Ovary (tissue), 9 donors: ENCODE measurements around the gene DYNC1I1. TPM values are rescaled to one million over a fixed set of nuclear protein-coding genes. Genes with fewer than 3 reads are reported as not detected.

Source experiments
- DNase-seq, 5 donors: peaks; one replicate each; pipeline ENCODE4 v3.0.0-alpha.2; 2019 to 2020
- H3K27ac ChIP-seq, 2 donors: fragments of 200-600 bp; one replicate each; pipeline versions ENCODE4 v1.5.1 to v1.8.0; 2019 to 2022
- H3K27me3 ChIP-seq: fragments of 200-600 bp; one replicate; pipeline ENCODE4 v1.8.0; 2022
- H3K36me3 ChIP-seq: fragments of 200-600 bp; sonication (generic); one replicate; pipeline ENCODE4 v1.5.1; 2019
- H3K4me1 ChIP-seq: one replicate; pipeline ENCODE4 v1.8.1; 2013; ENCODE audit warnings: mild to moderate bottlenecking, moderate library complexity; ENCODE audit not compliant: insufficient read depth
- H3K4me3 ChIP-seq: fragments of 200-600 bp; sonication (generic); one replicate; pipeline ENCODE4 v1.5.1; 2017
- H3K9me3 ChIP-seq, 2 donors: fragments of 200-600 bp in 1 of 2; sonication (generic) in 1 of 2; one replicate each; pipeline versions ENCODE4 v1.5.1 to v1.8.1; 2013 to 2019; ENCODE audit warnings: mild to moderate bottlenecking in 1 of 2, moderate library complexity in 1 of 2
- CTCF ChIP-seq, 3 donors: fragments of 450-650 bp in 2 of 3; fragments of 200-600 bp in 1 of 3; IDR thresholded peaks; one replicate each; pipeline versions ENCODE4 v1.5.1 to v1.8.0; 2016 to 2022; ENCODE audit warnings: antibody characterized with exemption in 3 of 3, mild to moderate bottlenecking in 1 of 3
- EP300 ChIP-seq: sonication (generic); formaldehyde crosslinking; IDR thresholded peaks from one replicate; pipeline ENCODE4 v1.6.1; 2017; ENCODE audit warnings: antibody characterized with exemption
- POLR2A ChIP-seq: fragments of 450-650 bp; IDR thresholded peaks from one replicate; pipeline ENCODE4 v1.6.1; 2017; ENCODE audit warnings: antibody characterized with exemption, mild to moderate bottlenecking, moderate library complexity
- WGBS, 3 donors: extraction: QIAGEN DNeasy Blood & Tissue Kit in 1 of 3; methylation state at CpG; one replicate each; pipeline versions ENCODE4 v1.1.5 to v1.1.7; 2013 to 2017; 5-methylcytosine and 5-hydroxymethylcytosine counted together
- intact Hi-C, 4 donors: fragments of 100-400 bp; cut with DNase I; formaldehyde crosslinking; loops; one replicate each; pipeline versions ENCODE4 v1.11.0 to v1.15.1; 2022 to 2023
- polyA plus RNA-seq, 2 donors: library from polyadenylated mRNA; stranded (reverse); fragments of 200-250 nt in 1 of 2; fragments of 350-450 nt in 1 of 2; fragmentation: Illumina TruSeq in 1 of 2; extraction: RNeasy Lipid Tissue Mini Kit (QIAGEN cat#74804) in 1 of 2; gene quantifications; one replicate each; pipeline ENCODE4 v1.2.3, GENCODE V29; 2013 to 2014
- total RNA-seq, 7 donors: library from RNA; depleted of rRNA in 2 of 7; stranded (reverse); fragments of >200 nt in 2 of 7; fragmentation: NEBNext Ultra II Directional in 3 of 7; extraction: Animal tissue kit (Norgen Biotek cat#: 25700) in 3 of 7; gene quantifications; one replicate each; pipeline versions ENCODE4 v1.1.0 to v1.2.4, GENCODE V29; 2016 to 2023
- donor health status: DM: no; HTN: no; CAD: no; lungs with moderate emphysema.
- donor health status: DM: no; HTN: no; CAD: no.
- donor health status: Bipolar disorder and iron deficiency.
- donor health status: DM: yes; HTN: yes; CAD: no.
- donor health status: DM: no; HTN: no; CAD: no.
- donor health status: DM: yes; HTN: yes; CAD: no.

The DYNC1I1 gene
- total and polyA plus RNA-seq, 9 donors: 4.2 to 19.3 (median 6.9) TPM

DNA sequence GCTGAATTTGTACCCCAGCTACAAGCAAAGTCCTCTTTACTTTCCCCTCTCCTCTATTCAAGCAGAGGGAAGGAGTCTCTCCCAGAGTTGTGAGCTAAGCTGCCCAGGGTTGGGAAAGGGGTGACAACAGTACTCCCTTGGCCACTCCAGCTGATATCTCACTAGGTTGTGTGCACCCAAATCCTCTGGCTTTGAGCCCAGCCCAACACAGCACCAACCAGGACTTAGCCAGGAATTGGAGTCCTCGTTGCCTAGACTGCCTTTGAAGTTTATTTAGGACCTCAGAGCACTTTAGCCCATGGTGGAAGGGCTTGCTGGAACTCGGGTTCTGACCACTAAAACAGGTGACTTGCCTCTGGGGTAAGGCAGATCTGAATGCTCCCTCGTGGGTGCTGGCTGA, 35.7 kb upstream of the DYNC1I1 start:
- no peaks in the 10 kb centered on the region for H3K4me1 ChIP-seq
- intact Hi-C loops: no loop called here
- no peak overlapping the region for H3K27ac ChIP-seq
- TF ChIP-seq EP300: no peak
- no peak for TF ChIP-seq CTCF (IDR thresholded peaks at IDR 0.05)
- no peak for TF ChIP-seq POLR2A
- H3K9me3 ChIP-seq: no peaks in the 10 kb centered on the region
- 45 to 58% (median 56%) methylated on average over 3 of the region's 3 CpGs for WGBS, 3 donors
- H3K27me3 ChIP-seq: no peaks in the 10 kb centered on the region
- no peak for DNase-seq
- H3K4me3 ChIP-seq: no peak overlapping the region
- no peaks in the 10 kb centered on the region for H3K36me3 ChIP-seq

DNA sequence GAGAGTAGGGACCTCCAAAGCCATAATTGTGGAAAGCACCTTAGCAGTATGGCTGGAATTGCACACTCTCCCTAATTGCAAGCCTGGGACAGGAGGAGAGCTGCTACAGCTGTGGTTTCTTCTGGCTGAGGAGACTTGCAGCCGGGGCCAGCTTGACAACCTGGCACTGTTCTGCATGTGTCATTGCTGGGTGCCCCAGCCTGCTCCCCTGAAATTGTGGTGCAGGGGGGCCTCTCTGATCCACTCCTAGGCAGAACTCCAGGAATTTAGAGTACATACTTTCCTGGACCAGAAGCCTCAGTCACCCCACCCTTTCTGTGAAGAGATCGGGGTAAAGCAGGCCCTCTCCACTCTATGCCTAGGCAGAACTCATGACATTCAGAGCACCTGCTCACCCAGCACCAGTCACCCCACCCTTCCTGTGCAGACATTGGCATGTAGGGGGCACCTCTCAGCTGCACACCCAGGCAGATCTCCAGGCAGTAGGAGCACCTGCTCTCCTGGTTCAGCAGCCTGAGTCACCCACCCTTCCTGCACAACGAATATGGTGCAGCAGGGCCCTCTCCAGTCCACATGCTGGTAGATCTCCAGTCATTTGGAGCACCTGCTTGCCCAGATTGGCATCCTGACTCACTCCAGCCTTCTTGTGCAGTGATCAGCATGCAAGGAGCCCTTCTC, 34.4 kb upstream of the DYNC1I1 start:
- Histone ChIP-seq H3K4me3 (no peak overlapping the region), H3K9me3 (no peaks in the 10 kb centered on the region), H3K27me3 (no peaks in the 10 kb centered on the region), H3K27ac (no peak overlapping the region), H3K36me3 (no peaks in the 10 kb centered on the region), H3K4me1 (no peaks in the 10 kb centered on the region)
- DNase-seq: no peak
- no peak for TF ChIP-seq CTCF (IDR thresholded peaks at IDR 0.05)
- no peak for TF ChIP-seq EP300
- no peak for TF ChIP-seq POLR2A
- 62 to 80% (median 76%) methylated on average over 3 of the region's 3 CpGs for WGBS, 3 donors
- intact Hi-C loops: no loop called here

DNA sequence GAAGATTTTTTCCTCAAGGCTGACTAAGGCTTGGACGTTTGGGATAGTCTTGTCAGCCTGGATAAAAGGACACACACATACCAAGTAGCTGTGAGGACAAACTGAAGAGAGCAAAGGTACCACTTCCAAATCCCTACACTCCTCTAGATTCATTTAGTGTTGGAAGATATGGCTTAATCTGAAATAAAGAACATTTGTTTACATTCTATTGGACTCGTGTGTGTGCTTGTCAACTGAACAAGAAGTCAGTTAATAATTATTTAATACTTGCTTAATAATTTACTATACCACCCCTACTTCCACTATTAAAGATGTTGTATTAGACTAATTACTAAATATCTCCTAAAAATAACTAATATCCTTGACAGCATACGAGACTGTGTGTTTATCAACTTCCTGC, 23.3 kb upstream of the DYNC1I1 start:
- H3K36me3 ChIP-seq: no peaks in the 10 kb centered on the region
- DNase-seq: no peak
- no peaks in the 10 kb centered on the region for H3K4me1 ChIP-seq
- H3K27ac ChIP-seq: no peak overlapping the region
- H3K27me3 ChIP-seq: no peaks in the 10 kb centered on the region
- intact Hi-C loops: no loop called here
- no peak for TF ChIP-seq POLR2A
- no peak for TF ChIP-seq EP300
- TF ChIP-seq CTCF (IDR thresholded peaks at IDR 0.05): no peak
- no peaks in the 10 kb centered on the region for H3K9me3 ChIP-seq
- no peak overlapping the region for H3K4me3 ChIP-seq
- 19 to 42% (median 21%) methylated on average over 3 of the region's 3 CpGs for WGBS, 3 donors

DNA sequence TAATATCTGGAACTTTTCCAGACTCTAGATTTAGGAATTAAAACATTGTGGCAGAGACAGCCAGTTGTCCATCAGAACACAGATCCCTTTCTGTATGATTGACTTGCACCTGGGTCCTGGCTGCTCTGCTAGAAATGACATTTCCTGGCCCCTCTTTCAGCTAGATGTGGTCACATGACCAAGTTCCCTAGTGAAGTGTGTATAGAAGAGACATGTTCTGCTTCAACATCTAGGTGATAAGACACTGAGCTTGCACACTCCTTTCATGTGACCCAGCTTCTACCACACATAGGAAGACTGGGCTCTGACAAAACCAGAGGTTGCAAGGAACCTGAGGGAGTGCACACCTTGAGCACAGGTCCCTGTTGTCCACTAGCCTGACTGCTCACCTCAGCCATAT, 22.8 kb upstream of the DYNC1I1 start:
- Histone ChIP-seq H3K27ac (no peak overlapping the region), H3K27me3 (no peaks in the 10 kb centered on the region), H3K4me1 (no peaks in the 10 kb centered on the region), H3K36me3 (no peaks in the 10 kb centered on the region), H3K9me3 (no peaks in the 10 kb centered on the region), H3K4me3 (no peak overlapping the region)
- DNase-seq: no peak
- TF ChIP-seq POLR2A: no peak
- TF ChIP-seq CTCF (IDR thresholded peaks at IDR 0.05): no peak
- no peak for TF ChIP-seq EP300
- intact Hi-C loops: no loop called here
